Posterior vena cava (tissue), 2 donors: ENCODE data around the gene CNTRL. TPM values are rescaled to one million over a fixed set of nuclear protein-coding genes. Genes with fewer than 3 reads are reported as not detected.

Source experiments
- DNase-seq: peaks from one replicate; pipeline ENCODE4 v3.0.0-alpha.2; 2020; ENCODE audit warnings: low spot score
- intact Hi-C, 2 donors: fragments of 100-400 bp; cut with DNase I; formaldehyde crosslinking; loops; one replicate each; pipeline versions ENCODE4 v1.14.1 to v1.14.2; 2022 to 2023
- total RNA-seq, 2 donors: library from RNA; stranded (reverse); fragmentation: NEBNext Ultra II Directional; extraction: Animal tissue kit (Norgen Biotek cat#: 25700); gene quantifications; one replicate each; pipeline ENCODE4 v1.2.1, GENCODE V29; 2021
- donor health status: DM: yes; HTN: yes; CAD: no.
- donor health status: DM: yes; HTN: yes; CAD: no.

Gene CNTRL
- total RNA-seq, 2 donors from 2014 or later, result 13.6 to 15.2 TPM

GRCh38 chr9:121189660-121190059, 114.9 kb downstream of the CNTRL start:
- intact Hi-C loops, result no loop called here

GRCh38 chr9:121191235-121191634, 116.5 kb downstream of the CNTRL start:
- DNase-seq, result no peak
- intact Hi-C loops, result no loop called here

More at GRCh38 chr9:121189660-121190059, 114.9 kb downstream of the CNTRL start:
- no peak for DNase-seq

- intact Hi-C loops, result no loop called here
- DNase-seq, result no peak
Observed at GRCh38 chr9:121192518-121192917, 117.8 kb downstream of the CNTRL start.

GRCh38 chr9:121192959-121193640, 118.3 kb downstream of the CNTRL start:
- intact Hi-C loops, result no loop called here
- DNase-seq, result no peak

- DNase-seq, result no peak
- intact Hi-C loops, result no loop called here
Observed at GRCh38 chr9:121194730-121195129, 120.0 kb downstream of the CNTRL start.

GRCh38 chr9:121196389-121196788, 121.6 kb downstream of the CNTRL start:
- intact Hi-C loops, result no loop called here

GRCh38 chr9:121197132-121197531, 122.4 kb downstream of the CNTRL start:
- intact Hi-C loops, result no loop called here
- no peak for DNase-seq

More at GRCh38 chr9:121196389-121196788, 121.6 kb downstream of the CNTRL start:
- no peak for DNase-seq

- intact Hi-C loops, result no loop called here
- no peak for DNase-seq
Observed at GRCh38 chr9:121198512-121199042, 123.8 kb downstream of the CNTRL start.

- intact Hi-C loops, result no loop called here
Observed at GRCh38 chr9:121199921-121200320, 125.2 kb downstream of the CNTRL start.

GRCh38 chr9:121200356-121200755, 125.6 kb downstream of the CNTRL start:
- DNase-seq, result no peak
- intact Hi-C loops, result no loop called here

More at GRCh38 chr9:121199921-121200320, 125.2 kb downstream of the CNTRL start:
- no peak for DNase-seq

- intact Hi-C loops, result no loop called here
- peak; percentile 84 for DNase-seq
Observed at GRCh38 chr9:121201045-121201737, 126.4 kb downstream of the CNTRL start.

GRCh38 chr9:121201738-121202533, 127.2 kb downstream of the CNTRL start, which contains the start of gene RAB14:
Gene RAB14 (minus strand): TSS chr9:121201869. CDS start chr9:121193412, 8,457 bp downstream.
- intact Hi-C loops, result no loop called here
- peak; percentile 100 for DNase-seq

- intact Hi-C loops, result no loop called here
- DNase-seq, result no peak
Observed at GRCh38 chr9:121204121-121204520, 129.4 kb downstream of the CNTRL start.

GRCh38 chr9:121204611-121205010, 129.9 kb downstream of the CNTRL start:
- intact Hi-C loops, result no loop called here
- no peak for DNase-seq

- intact Hi-C loops, result no loop called here
- DNase-seq, result no peak
Observed at GRCh38 chr9:121206516-121207370, 132.0 kb downstream of the CNTRL start.

- no peak for DNase-seq
Observed at GRCh38 chr9:121207371-121207940, 132.7 kb downstream of the CNTRL start.

GRCh38 chr9:121210536-121210935, 135.8 kb downstream of the CNTRL start:
- intact Hi-C loops, result loop anchor here in 1 of 2 donors (5.0 kb wide), 2 partner anchors 107 to 187 kb away; no protein-coding TSS in a partner anchor
- no peak for DNase-seq

More at GRCh38 chr9:121207371-121207940, 132.7 kb downstream of the CNTRL start:
- intact Hi-C loops, result no loop called here

GRCh38 chr9:121213136-121213806, 138.5 kb downstream of the CNTRL start:
- peak; percentile 96 for DNase-seq
- intact Hi-C loops, result loop anchor here in 1 of 2 donors (5.0 kb wide), 2 partner anchors 104 to 184 kb away; no protein-coding TSS in a partner anchor
